ENCODE measurements around the gene EIF5A2.

DNA sequence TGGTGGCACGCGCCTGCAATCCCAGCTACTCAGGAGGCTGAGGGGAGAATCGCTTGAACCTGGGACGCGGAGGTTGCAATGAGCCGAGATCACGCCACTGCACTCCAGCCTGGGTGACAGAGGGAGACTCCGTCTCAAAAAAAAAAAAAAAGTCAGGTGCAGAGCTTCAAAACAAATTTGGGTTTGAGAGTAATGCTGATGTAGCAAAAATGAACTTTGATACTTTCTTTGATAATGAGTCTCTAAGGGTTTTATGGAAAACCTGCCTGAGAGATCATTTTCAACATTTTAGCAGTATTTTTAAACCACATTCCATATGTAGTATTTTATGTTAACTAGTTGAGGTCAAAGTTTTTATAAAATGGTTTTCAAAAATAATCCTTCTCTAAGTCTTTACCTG, 14.5 kb downstream of the EIF5A2 start:
- TF ChIP-seq EZH2 (IDR thresholded peaks at IDR 0.05; ENCODE audit: insufficient read depth, poor library complexity, severe bottlenecking) = no peak
- TF ChIP-seq EZH2phosphoT487 (IDR thresholded peaks at IDR 0.05; ENCODE audit: insufficient read depth, low read depth) = no peak
